ENCODE results near the gene AFG1L.

AFG1L gene

DNA sequence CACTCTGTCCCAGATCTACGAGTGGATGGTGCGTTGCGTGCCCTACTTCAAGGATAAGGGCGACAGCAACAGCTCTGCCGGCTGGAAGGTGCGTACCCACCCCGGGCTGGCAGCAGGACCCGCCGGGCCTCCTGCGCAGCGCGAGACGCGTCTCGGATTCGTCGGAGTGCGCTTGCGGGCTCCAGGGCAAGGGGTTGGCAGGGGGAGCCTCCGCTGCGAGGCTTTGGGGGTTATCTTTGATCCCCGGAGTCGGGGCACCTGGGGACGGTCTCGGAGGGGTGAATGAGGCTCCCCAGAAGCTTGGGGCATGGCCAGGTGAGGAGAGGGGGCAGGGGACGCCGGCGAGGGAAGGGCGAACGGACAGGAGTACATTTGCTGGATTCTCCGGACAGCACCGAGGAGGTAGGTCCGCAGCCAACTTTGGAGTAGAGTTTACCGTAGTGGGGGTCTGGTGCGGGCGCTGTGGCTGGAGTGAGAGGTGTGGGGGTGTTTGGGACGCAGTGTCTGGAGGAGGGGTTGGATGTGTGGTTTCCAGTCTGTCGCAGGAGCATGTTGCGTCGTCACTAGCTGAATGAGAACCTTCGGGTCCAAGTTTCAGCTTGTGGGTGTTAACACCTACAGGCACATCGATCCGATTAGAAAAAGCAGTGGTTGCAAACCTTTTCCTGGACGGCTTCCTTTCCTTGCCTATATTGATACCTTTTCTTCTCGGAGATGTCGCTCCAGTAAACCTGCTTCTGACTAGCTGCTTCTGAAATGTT, 267.1 kb downstream of the AFG1L start:
- no peaks in the 10 kb centered on the region for H3K27me3 ChIP-seq (ENCODE audit: insufficient read depth, poor library complexity, severe bottlenecking)
- no peak for TF ChIP-seq REST (IDR thresholded peaks at IDR 0.05; ENCODE audit: insufficient replicate concordance, low read depth)
- no peak overlapping the region; the same call in 1 of the 2 replicates for H3K4me3 ChIP-seq (replicated peaks; ENCODE audit: insufficient read depth, low read length)
- H3K27ac ChIP-seq (replicated peaks), result peak overlapping the region; percentile 53
- peak in 1 of 2 experiments; percentile 12 for DNase-seq (ENCODE audit: low read depth in 1 of 2, low spot score in 1 of 2)

- DNase-seq (ENCODE audit: low read depth in 1 of 2, low spot score in 1 of 2), result peak; percentile 80 to 90
These were observed 267.7 kb downstream of the AFG1L start for GRCh38 chr6:108562503-108562993.

DNA sequence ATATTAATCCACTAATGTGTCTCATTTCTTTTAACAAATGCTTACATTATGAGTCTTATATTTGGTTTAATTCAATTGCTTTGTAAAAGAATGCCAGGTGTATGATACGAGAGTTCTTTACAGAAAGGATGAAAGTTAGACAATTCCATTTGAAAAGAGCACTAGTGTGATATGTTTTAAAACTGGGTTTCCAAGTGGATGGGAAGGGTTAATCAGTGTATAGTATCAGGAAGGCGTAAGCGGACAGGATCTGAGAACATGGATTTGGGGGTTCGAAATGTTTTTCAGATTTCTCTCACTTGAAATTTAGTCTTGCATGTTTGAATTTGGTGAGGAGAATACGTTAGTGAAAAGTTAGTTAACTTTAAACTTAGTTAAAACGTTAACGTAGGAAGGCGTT, 268.4 kb downstream of the AFG1L start:
- Histone ChIP-seq H3K4me3 (replicated peaks; ENCODE audit: insufficient read depth, low read length) (no peak overlapping the region), H3K27ac (replicated peaks) (peak overlapping the region; percentile 22; the same call in 1 of the 2 replicates), H3K27me3 (ENCODE audit: insufficient read depth, poor library complexity, severe bottlenecking) (no peaks in the 10 kb centered on the region)
- TF ChIP-seq, protein P1, sequence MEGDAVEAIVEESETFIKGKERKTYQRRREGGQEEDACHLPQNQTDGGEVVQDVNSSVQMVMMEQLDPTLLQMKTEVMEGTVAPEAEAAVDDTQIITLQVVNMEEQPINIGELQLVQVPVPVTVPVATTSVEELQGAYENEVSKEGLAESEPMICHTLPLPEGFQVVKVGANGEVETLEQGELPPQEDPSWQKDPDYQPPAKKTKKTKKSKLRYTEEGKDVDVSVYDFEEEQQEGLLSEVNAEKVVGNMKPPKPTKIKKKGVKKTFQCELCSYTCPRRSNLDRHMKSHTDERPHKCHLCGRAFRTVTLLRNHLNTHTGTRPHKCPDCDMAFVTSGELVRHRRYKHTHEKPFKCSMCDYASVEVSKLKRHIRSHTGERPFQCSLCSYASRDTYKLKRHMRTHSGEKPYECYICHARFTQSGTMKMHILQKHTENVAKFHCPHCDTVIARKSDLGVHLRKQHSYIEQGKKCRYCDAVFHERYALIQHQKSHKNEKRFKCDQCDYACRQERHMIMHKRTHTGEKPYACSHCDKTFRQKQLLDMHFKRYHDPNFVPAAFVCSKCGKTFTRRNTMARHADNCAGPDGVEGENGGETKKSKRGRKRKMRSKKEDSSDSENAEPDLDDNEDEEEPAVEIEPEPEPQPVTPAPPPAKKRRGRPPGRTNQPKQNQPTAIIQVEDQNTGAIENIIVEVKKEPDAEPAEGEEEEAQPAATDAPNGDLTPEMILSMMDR (IDR thresholded peaks at IDR 0.05; ENCODE audit: insufficient read depth, low read length), result no peak
- TF ChIP-seq POLR2AphosphoS5 (IDR thresholded peaks at IDR 0.05; ENCODE audit: low read depth) (no peak), REST (IDR thresholded peaks at IDR 0.05; ENCODE audit: insufficient replicate concordance, low read depth) (no peak), SPI1 (IDR thresholded peaks at IDR 0.05; ENCODE audit: borderline replicate concordance, low read depth) (no peak), GABPA (IDR thresholded peaks at IDR 0.05; ENCODE audit: low read depth) (no peak)
- DNase-seq (ENCODE audit: low read depth in 1 of 2, low spot score in 1 of 2), result no peak

More at GRCh38 chr6:108562503-108562993, 267.7 kb downstream of the AFG1L start:
- peak overlapping the region; percentile 53 for H3K27ac ChIP-seq (replicated peaks)
- TF ChIP-seq REST (IDR thresholded peaks at IDR 0.05; ENCODE audit: insufficient replicate concordance, low read depth) (no peak), POLR2AphosphoS5 (IDR thresholded peaks at IDR 0.05; ENCODE audit: low read depth) (peak; percentile 59; the same call in 1 of the 2 replicates)
- no peaks in the 10 kb centered on the region for H3K27me3 ChIP-seq (ENCODE audit: insufficient read depth, poor library complexity, severe bottlenecking)
- H3K4me3 ChIP-seq (replicated peaks; ENCODE audit: insufficient read depth, low read length), result no peak overlapping the region; the same call in 1 of the 2 replicates

- no peak for TF ChIP-seq GABPA (IDR thresholded peaks at IDR 0.05; ENCODE audit: low read depth)
- no peak for TF ChIP-seq POLR2AphosphoS5 (IDR thresholded peaks at IDR 0.05; ENCODE audit: low read depth)
- no peak for TF ChIP-seq SPI1 (IDR thresholded peaks at IDR 0.05; ENCODE audit: borderline replicate concordance, low read depth)
- TF ChIP-seq, protein P1 (IDR thresholded peaks at IDR 0.05; ENCODE audit: insufficient read depth, low read length), result no peak
- no peak for TF ChIP-seq REST (IDR thresholded peaks at IDR 0.05; ENCODE audit: insufficient replicate concordance, low read depth)
- Histone ChIP-seq H3K27me3 (ENCODE audit: insufficient read depth, poor library complexity, severe bottlenecking) (no peaks in the 10 kb centered on the region), H3K27ac (replicated peaks) (no peak overlapping the region), H3K4me3 (replicated peaks; ENCODE audit: insufficient read depth, low read length) (no peak overlapping the region)
- DNase-seq (ENCODE audit: low read depth in 1 of 2, low spot score in 1 of 2), result no peak
These were observed 269.3 kb downstream of the AFG1L start for GRCh38 chr6:108564178-108564577.

Measured in HL-60 (cell line).